H1 (cell line): ENCODE data around the gene PNCK. TPM values are rescaled to one million over a fixed set of nuclear protein-coding genes. Genes with fewer than 3 reads are reported as not detected.

ENCODE experiments used
- CTCF ChIA-PET: fragments of 300-600 bp; sonication (Branson Sonifier 250); formaldehyde crosslinking; loops from one replicate; lab custom pipeline; 2021; ENCODE audit not compliant: partially characterized antibody; lab: Charles Lee
- POLR2A ChIA-PET: fragments of 300-600 bp; sonication (Branson Sonifier 250); formaldehyde crosslinking; loops from one replicate; lab custom pipeline; 2021; ENCODE audit warnings: inconsistent platforms; ENCODE audit not compliant: partially characterized antibody; lab: Charles Lee
- DNase-seq, 2 experiments: peaks; one replicate each; pipeline versions ENCODE4 v3.0.0 to v3.0.0-alpha.2; 2010 to 2022; ENCODE audit warnings: low spot score in 2 of 2, low read depth in 1 of 2, mixed read lengths in 1 of 2
- FAIRE-seq: peaks from 2 replicates; lab custom pipeline; 2011; peaks lifted over from hg19 to GRCh38; lab: Jason Lieb, UNC
- H2AFZ ChIP-seq: 2 replicates; pipeline ENCODE4 v1.8.1; 2012; ENCODE audit warnings: low read length, inconsistent platforms
- H2AK5ac ChIP-seq: 2 replicates; pipeline ENCODE4 v1.6.1; 2013; ENCODE audit warnings: low read depth, low read length
- H2BK120ac ChIP-seq: replicated peaks from 2 replicates; pipeline ENCODE3; 2013; ENCODE audit warnings: low read depth, low read length, inconsistent platforms
- H2BK12ac ChIP-seq: 2 replicates; pipeline ENCODE4 v1.6.1; 2013; ENCODE audit warnings: low read depth, low read length
- H2BK15ac ChIP-seq: 2 replicates; pipeline ENCODE4 v1.6.1; 2013; ENCODE audit warnings: low read length
- H2BK20ac ChIP-seq: 2 replicates; pipeline ENCODE4 v1.6.1; 2013; ENCODE audit warnings: low read length
- H2BK5ac ChIP-seq: 2 replicates; pipeline ENCODE4 v1.6.1; 2013; ENCODE audit warnings: low read depth, low read length
- H3K14ac ChIP-seq: 2 replicates; pipeline ENCODE4 v1.6.1; 2013; ENCODE audit warnings: inconsistent platforms; ENCODE audit not compliant: insufficient read length
- H3K18ac ChIP-seq: 2 replicates; pipeline ENCODE4 v1.6.1; 2013; ENCODE audit warnings: low read length; ENCODE audit errors: extremely low read depth
- H3K23ac ChIP-seq: 2 replicates; pipeline ENCODE4 v1.6.1; 2013; ENCODE audit warnings: inconsistent platforms; ENCODE audit not compliant: insufficient read length
- H3K23me2 ChIP-seq: 2 replicates; pipeline ENCODE4 v1.6.1; 2013; ENCODE audit warnings: low read depth, low read length
- H3K27ac ChIP-seq: 2 replicates; pipeline ENCODE4 v1.6.1; 2011; ENCODE audit warnings: low read depth, low read length, inconsistent platforms
- H3K27me3 ChIP-seq, 4 experiments: replicated peaks in 1 of 4; 1 replicate in 1 of 4; 2 replicates in 3 of 4; pipeline versions ENCODE4 v1.6.1 to v1.8.1; 2011 to 2013; ENCODE audit warnings: low read length in 3 of 4, mild to moderate bottlenecking in 3 of 4, inconsistent platforms in 2 of 4, mixed read lengths in 2 of 4, moderate library complexity in 1 of 4; ENCODE audit not compliant: control insufficient read depth in 3 of 4, insufficient read depth in 3 of 4; ENCODE audit errors: extremely low read depth in 1 of 4
- H3K36me3 ChIP-seq, 4 experiments: 2 replicates each; pipeline versions ENCODE4 v1.6.1 to v1.8.1; 2011 to 2013; ENCODE audit warnings: mild to moderate bottlenecking in 4 of 4, low read length in 3 of 4, moderate library complexity in 2 of 4, control low read depth in 1 of 4, inconsistent platforms in 1 of 4; ENCODE audit not compliant: insufficient read depth in 4 of 4, control insufficient read depth in 2 of 4
- H3K4ac ChIP-seq: replicated peaks from 2 replicates; pipeline ENCODE3; 2013; ENCODE audit warnings: low read length, low read depth, mixed read lengths, inconsistent platforms; ENCODE audit not compliant: insufficient read length
- H3K4me1 ChIP-seq, 4 experiments: replicated peaks in 1 of 4; 1 replicate in 1 of 4; 2 replicates in 3 of 4; pipeline versions ENCODE4 v1.6.1 to v1.8.1; 2011 to 2013; ENCODE audit warnings: low read length in 3 of 4, inconsistent platforms in 2 of 4, mixed read lengths in 1 of 4; ENCODE audit not compliant: insufficient read depth in 4 of 4, control insufficient read depth in 3 of 4
- H3K4me2 ChIP-seq, 2 experiments: 2 replicates each; pipeline versions ENCODE4 v1.6.1 to v1.8.1; 2011 to 2013; ENCODE audit warnings: low read depth in 2 of 2, low read length in 2 of 2, control low read depth in 1 of 2, inconsistent platforms in 1 of 2, mild to moderate bottlenecking in 1 of 2; ENCODE audit not compliant: insufficient read depth in 1 of 2
- H3K4me3 ChIP-seq, 4 experiments: fragments of 200-600, 300-600 bp in 1 of 4; sonication (generic), shearing (Covaris generic), sonication (Bioruptor Twin) in 1 of 4; 2 replicates each; pipeline versions ENCODE4 v1.5.1 to v1.8.1; 2011 to 2016; ENCODE audit warnings: low read length in 4 of 4, low read depth in 3 of 4, control low read depth in 2 of 4, inconsistent platforms in 2 of 4, mild to moderate bottlenecking in 2 of 4, mixed read lengths in 1 of 4, moderate library complexity in 1 of 4; ENCODE audit not compliant: insufficient read depth in 2 of 4; ENCODE audit errors: extremely low read depth in 1 of 4
- H3K56ac ChIP-seq: replicated peaks from 2 replicates; pipeline ENCODE3; 2013; ENCODE audit warnings: low read depth, mild to moderate bottlenecking, mixed read lengths, low read length, inconsistent platforms; ENCODE audit not compliant: insufficient read length
- H3K79me1 ChIP-seq: 2 replicates; pipeline ENCODE4 v1.6.1; 2013; ENCODE audit warnings: low read depth, low read length, control low read depth
- H3K79me2 ChIP-seq, 2 experiments: 2 replicates each; pipeline versions ENCODE4 v1.6.1 to v1.8.1; 2012 to 2013; ENCODE audit warnings: low read length in 2 of 2, mild to moderate bottlenecking in 2 of 2, inconsistent platforms in 1 of 2; ENCODE audit not compliant: insufficient read depth in 2 of 2, control insufficient read depth in 1 of 2
- H3K9ac ChIP-seq, 4 experiments: replicated peaks in 1 of 4; 1 replicate in 1 of 4; 2 replicates in 3 of 4; pipeline versions ENCODE4 v1.6.1 to v1.8.1; 2011 to 2013; ENCODE audit warnings: low read depth in 3 of 4, low read length in 3 of 4, control low read depth in 2 of 4, mild to moderate bottlenecking in 2 of 4, moderate library complexity in 2 of 4, inconsistent platforms in 1 of 4; ENCODE audit errors: extremely low read depth in 1 of 4
- H3K9me3 ChIP-seq, 2 experiments: 2 replicates each; pipeline versions ENCODE4 v1.6.1 to v1.8.1; 2012 to 2013; ENCODE audit warnings: mild to moderate bottlenecking in 2 of 2, moderate library complexity in 2 of 2, control low read depth in 1 of 2, inconsistent platforms in 1 of 2, low read depth in 1 of 2, low read length in 1 of 2, mixed read lengths in 1 of 2; ENCODE audit not compliant: insufficient read depth in 2 of 2
- H4K20me1 ChIP-seq, 2 experiments: replicated peaks in 1 of 2; 2 replicates each; pipeline versions ENCODE3 to v1.8.1; 2011 to 2013; ENCODE audit warnings: inconsistent platforms in 2 of 2, low read length in 2 of 2, mild to moderate bottlenecking in 1 of 2; ENCODE audit not compliant: insufficient read depth in 2 of 2, control insufficient read depth in 1 of 2
- H4K5ac ChIP-seq: 2 replicates; pipeline ENCODE4 v1.6.1; 2013; ENCODE audit warnings: low read length, low read depth, mixed read lengths, inconsistent platforms; ENCODE audit not compliant: insufficient read length
- H4K8ac ChIP-seq: 2 replicates; pipeline ENCODE4 v1.8.0; 2013; ENCODE audit warnings: mild to moderate bottlenecking, moderate library complexity, low read length, inconsistent platforms; ENCODE audit not compliant: insufficient read depth; ENCODE audit errors: extremely low read depth
- H4K91ac ChIP-seq: replicated peaks from 2 replicates; pipeline ENCODE3; 2013; ENCODE audit warnings: low read length, mixed read lengths, inconsistent platforms; ENCODE audit not compliant: insufficient read length
- CHD2 ChIP-seq: IDR thresholded peaks from 2 replicates; pipeline ENCODE4 v1.6.1; 2012; ENCODE audit warnings: low read length, improper control_type of control experiment
- GABPA ChIP-seq: IDR thresholded peaks from 2 replicates; pipeline ENCODE4 v1.6.1; 2011; ENCODE audit warnings: mild to moderate bottlenecking, low read length, moderate library complexity, borderline replicate concordance; ENCODE audit not compliant: insufficient read depth
- JUN ChIP-seq: IDR thresholded peaks from 2 replicates; pipeline ENCODE4 v1.6.1; 2011; ENCODE audit warnings: low read depth, mild to moderate bottlenecking, improper control_type of control experiment, low read length
- KDM1A ChIP-seq: fragments of 200-600, 300-600 bp; sonication (generic); IDR thresholded peaks from 2 replicates; pipeline ENCODE4 v1.7.1; 2016; ENCODE audit warnings: mild to moderate bottlenecking, low read length, borderline replicate concordance
- SAP30 ChIP-seq: fragments of 300-600 bp; sonication (generic); IDR thresholded peaks from 2 replicates; pipeline ENCODE4 v1.7.1; 2012; ENCODE audit warnings: low read length, moderate library complexity, mild to moderate bottlenecking, inconsistent platforms; ENCODE audit not compliant: insufficient read depth, insufficient replicate concordance
- ZNF274 ChIP-seq: IDR thresholded peaks from 2 replicates; pipeline ENCODE4 v1.7.0; 2012; ENCODE audit warnings: low read length, borderline replicate concordance; ENCODE audit errors: extremely low read depth
- WGBS, 2 experiments: shearing (Covaris generic) in 1 of 2; methylation state at CpG; one replicate each; pipeline versions ENCODE4 v1.1.6 to v1.1.7; 2013 to 2015; ENCODE audit warnings: low lambda C conversion rate in 2 of 2, mixed read lengths in 2 of 2, inconsistent platforms in 1 of 2, low coverage in 1 of 2, missing lambda C conversion rate in 1 of 2; ENCODE audit not compliant: insufficient replicate concordance in 2 of 2, insufficient coverage in 1 of 2, insufficient read length in 1 of 2; ENCODE audit errors: extremely low coverage in 1 of 2, missing lambda C conversion rate in 1 of 2; 5-methylcytosine and 5-hydroxymethylcytosine counted together
- polyA plus RNA-seq, 7 experiments: library from polyadenylated mRNA; depleted of rRNA in 3 of 7; stranded (reverse) in 5 of 7; unstranded in 2 of 7; fragments of >200 nt in 5 of 7; fragments of 200-250 nt in 2 of 7; gene quantifications; 1 replicate in 5 of 7; 2 replicates in 1 of 7; 4 replicates in 1 of 7; pipeline versions ENCODE4 v1.2.1 to v1.2.3, GENCODE V29; 2011 to 2013; ENCODE audit warnings: missing spikeins in 2 of 7, mixed read lengths in 2 of 7
- total RNA-seq: library from RNA; stranded (reverse); fragmentation: NEBNext Ultra II Directional; extraction: Animal tissue kit (Norgen Biotek cat#: 25700); gene quantifications from 2 replicates; pipeline ENCODE4 v1.2.1, GENCODE V29; 2021

The PNCK gene
- total and polyA plus RNA-seq, 2 of the 8 experiments (the other 6 are each of a cell fraction or from before 2014, with no cell fraction given), result 6.2 to 6.3 TPM

DNA sequence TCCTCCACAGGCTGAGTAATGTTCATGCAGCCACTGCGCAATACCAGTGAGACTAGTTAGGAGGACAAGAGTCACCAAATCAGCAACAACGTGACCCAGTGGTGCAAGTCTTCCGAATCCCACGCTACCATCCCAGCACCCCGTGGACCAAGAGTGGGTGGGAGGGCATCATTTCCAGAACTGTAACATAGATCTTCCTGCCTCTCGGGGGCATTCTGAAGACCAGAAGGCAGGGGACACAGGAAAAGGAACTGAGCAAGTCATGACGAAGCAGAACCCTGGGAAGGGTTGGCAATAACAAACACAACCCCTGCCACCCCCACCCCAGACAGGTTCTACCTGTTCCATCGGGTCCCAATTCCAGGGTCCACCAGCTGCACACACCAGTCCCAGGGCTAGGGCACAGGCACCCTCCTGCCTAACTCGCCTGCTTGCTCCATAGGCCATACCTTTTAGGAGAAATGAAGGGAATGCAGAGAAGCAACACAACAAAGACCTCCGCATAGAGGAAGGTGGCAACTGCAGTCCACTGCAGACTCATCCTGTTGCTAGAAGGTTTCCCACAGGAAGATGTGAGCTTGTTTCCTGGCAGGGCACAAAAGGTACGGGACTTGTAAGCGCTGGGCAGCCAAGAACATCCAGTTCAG lies 49.2 kb upstream of the PNCK start:
- no peak overlapping the region for H3K23ac ChIP-seq
- WGBS, 2 experiments, result 72% methylated on average over 10 of the region's 12 CpGs; no CpG with 5 or more reads in 1 of the 2 experiments
- H3K9ac ChIP-seq, result peak overlapping the region in 2 of 4 experiments; percentile 18 to 65; a peak in 2 of 7 replicates
- H3K4me1 ChIP-seq, result peaks cover 0 to 24% (median 13%) of the 10 kb centered on the region in 4 experiments; a peak in 6 of 7 replicates
- no peak overlapping the region for H4K8ac ChIP-seq
- peaks cover 5% of the 10 kb centered on the region; the same call in 1 of the 2 replicates for H3K23me2 ChIP-seq
- peaks cover 4 to 19% of the 10 kb centered on the region in 2 experiments for H4K20me1 ChIP-seq
- no peak overlapping the region for H4K5ac ChIP-seq
- H3K18ac ChIP-seq, result no peak overlapping the region
- no peak overlapping the region for H3K14ac ChIP-seq
- no peaks in the 10 kb centered on the region for H3K27me3 ChIP-seq
- no peak overlapping the region for H2AFZ ChIP-seq
- no peak overlapping the region for H2BK120ac ChIP-seq
- H2AK5ac ChIP-seq, result 0 out of 2 replicates have a peak overlapping the region, but pooled peaks have one; percentile 24
- no peak overlapping the region for H2BK15ac ChIP-seq
- H3K4me2 ChIP-seq, result peak overlapping the region; percentile 66 to 92
- no peak overlapping the region for H2BK5ac ChIP-seq
- no peak for TF ChIP-seq GABPA
- no peak for TF ChIP-seq SAP30
- TF ChIP-seq KDM1A, result no peak
- TF ChIP-seq CHD2, result no peak
- no peak for TF ChIP-seq JUN
- no peak for TF ChIP-seq ZNF274
- no peak overlapping the region for H3K27ac ChIP-seq
- no peak overlapping the region for H2BK12ac ChIP-seq
- H3K4me3 ChIP-seq, result peak overlapping the region; percentile 45 to 88 (median 66)
- peaks cover 3% of the 10 kb centered on the region; the same call in 1 of the 2 replicates for H3K79me1 ChIP-seq
- DNase-seq (no peak), FAIRE-seq (no peak)
- POLR2A ChIA-PET, result interaction anchor here (0.8 to 1.4 kb wide), 2 partner anchors 36 to 206 kb away, joined by 3 read pairs; no protein-coding TSS in a partner anchor
- H2BK20ac ChIP-seq, result no peak overlapping the region
- H3K79me2 ChIP-seq, result peaks cover 0 to 20% of the 10 kb centered on the region in 2 experiments; a peak in 2 of 4 replicates
- no peak overlapping the region for H3K4ac ChIP-seq
- H3K36me3 ChIP-seq, result peaks cover 3 to 30% (median 19%) of the 10 kb centered on the region in 4 experiments; a peak in 7 of 8 replicates
- H4K91ac ChIP-seq, result no peak overlapping the region
- H3K56ac ChIP-seq, result no peak overlapping the region
- CTCF ChIA-PET, result interaction anchor here (0.7 to 1.9 kb wide), 3 partner anchors 13 to 18 kb away, joined by 3 to 10 read pairs (median 3); no protein-coding TSS in a partner anchor
- H3K9me3 ChIP-seq, result no peaks in the 10 kb centered on the region
